ENCODE data around the gene NHLRC2. TPM values are rescaled to one million over a fixed set of nuclear protein-coding genes. Genes with fewer than 3 reads are reported as not detected.

NHLRC2 gene
- total and polyA plus RNA-seq, 10 of the 15 experiments (the other 5 are each of a cell fraction or from before 2014, with no cell fraction given), result 1.9 to 31.3 (median 15.9) TPM

- TF ChIP-seq ZBED1 (IDR thresholded peaks at IDR 0.05; ENCODE audit: borderline replicate concordance) (peak; percentile 67; the same call in 1 of the 2 replicates), PKNOX1 (IDR thresholded peaks at IDR 0.05) (peak; percentile 96), NFIC (IDR thresholded peaks at IDR 0.05; ENCODE audit: low read depth, low read length) (peak; percentile 83; the same call in 1 of the 2 replicates), RB1 (IDR thresholded peaks at IDR 0.05; ENCODE audit: borderline replicate concordance) (no peak), TAF1 (IDR thresholded peaks at IDR 0.05; ENCODE audit: borderline replicate concordance, low read depth, low read length) (peak; percentile 40; the same call in 1 of the 2 replicates), TCF7 (IDR thresholded peaks at IDR 0.05; ENCODE audit: borderline replicate concordance) (peak; percentile 83), FOXM1 (IDR thresholded peaks at IDR 0.05; ENCODE audit: low read depth, low read length) (peak; percentile 82), ZSCAN29 (IDR thresholded peaks at IDR 0.05) (peak; percentile 79), BCL11A (IDR thresholded peaks at IDR 0.05; ENCODE audit: low read depth, low read length) (peak; percentile 15; the same call in 1 of the 2 replicates), YY1 (IDR thresholded peaks at IDR 0.05; ENCODE audit: low read depth, low read length) (0 out of 2 replicates have a peak, but pooled peaks have one; percentile 21), RELA (IDR thresholded peaks at IDR 0.05; ENCODE audit: borderline replicate concordance, partially characterized antibody) (no peak), LARP7 (IDR thresholded peaks at IDR 0.05) (peak; percentile 43; the same call in 1 of the 2 replicates), MTA3 (IDR thresholded peaks at IDR 0.05; ENCODE audit: borderline replicate concordance, low read length) (peak; percentile 54; the same call in 1 of the 2 replicates), CBX5 (IDR thresholded peaks at IDR 0.05; ENCODE audit: low read depth) (peak; percentile 84; the same call in 1 of the 2 replicates), RFX5 (IDR thresholded peaks at IDR 0.05; ENCODE audit: low read depth, low read length) (no peak), KAT2A (conservative IDR thresholded peaks at IDR 0.05; ENCODE audit: control insufficient read depth, low read depth, low read length) (no peak), MEF2A (IDR thresholded peaks at IDR 0.05; ENCODE audit: insufficient read depth, low read depth, low read length) (peak; percentile 69; the same call in 1 of the 2 replicates), POLR2A (IDR thresholded peaks at IDR 0.05; ENCODE audit: low read depth, low read length) (peak; percentile 30)
- TF ChIP-seq, protein P1, sequence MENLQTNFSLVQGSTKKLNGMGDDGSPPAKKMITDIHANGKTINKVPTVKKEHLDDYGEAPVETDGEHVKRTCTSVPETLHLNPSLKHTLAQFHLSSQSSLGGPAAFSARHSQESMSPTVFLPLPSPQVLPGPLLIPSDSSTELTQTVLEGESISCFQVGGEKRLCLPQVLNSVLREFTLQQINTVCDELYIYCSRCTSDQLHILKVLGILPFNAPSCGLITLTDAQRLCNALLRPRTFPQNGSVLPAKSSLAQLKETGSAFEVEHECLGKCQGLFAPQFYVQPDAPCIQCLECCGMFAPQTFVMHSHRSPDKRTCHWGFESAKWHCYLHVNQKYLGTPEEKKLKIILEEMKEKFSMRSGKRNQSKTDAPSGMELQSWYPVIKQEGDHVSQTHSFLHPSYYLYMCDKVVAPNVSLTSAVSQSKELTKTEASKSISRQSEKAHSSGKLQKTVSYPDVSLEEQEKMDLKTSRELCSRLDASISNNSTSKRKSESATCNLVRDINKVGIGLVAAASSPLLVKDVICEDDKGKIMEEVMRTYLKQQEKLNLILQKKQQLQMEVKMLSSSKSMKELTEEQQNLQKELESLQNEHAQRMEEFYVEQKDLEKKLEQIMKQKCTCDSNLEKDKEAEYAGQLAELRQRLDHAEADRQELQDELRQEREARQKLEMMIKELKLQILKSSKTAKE (IDR thresholded peaks at IDR 0.05; ENCODE audit: low read depth, poor library complexity, severe bottlenecking), result peak; percentile 68
- TF ChIP-seq, protein P2, sequence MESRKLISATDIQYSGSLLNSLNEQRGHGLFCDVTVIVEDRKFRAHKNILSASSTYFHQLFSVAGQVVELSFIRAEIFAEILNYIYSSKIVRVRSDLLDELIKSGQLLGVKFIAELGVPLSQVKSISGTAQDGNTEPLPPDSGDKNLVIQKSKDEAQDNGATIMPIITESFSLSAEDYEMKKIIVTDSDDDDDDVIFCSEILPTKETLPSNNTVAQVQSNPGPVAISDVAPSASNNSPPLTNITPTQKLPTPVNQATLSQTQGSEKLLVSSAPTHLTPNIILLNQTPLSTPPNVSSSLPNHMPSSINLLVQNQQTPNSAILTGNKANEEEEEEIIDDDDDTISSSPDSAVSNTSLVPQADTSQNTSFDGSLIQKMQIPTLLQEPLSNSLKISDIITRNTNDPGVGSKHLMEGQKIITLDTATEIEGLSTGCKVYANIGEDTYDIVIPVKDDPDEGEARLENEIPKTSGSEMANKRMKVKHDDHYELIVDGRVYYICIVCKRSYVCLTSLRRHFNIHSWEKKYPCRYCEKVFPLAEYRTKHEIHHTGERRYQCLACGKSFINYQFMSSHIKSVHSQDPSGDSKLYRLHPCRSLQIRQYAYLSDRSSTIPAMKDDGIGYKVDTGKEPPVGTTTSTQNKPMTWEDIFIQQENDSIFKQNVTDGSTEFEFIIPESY (IDR thresholded peaks at IDR 0.05), result 0 out of 2 replicates have a peak, but pooled peaks have one; percentile 24
- TF ChIP-seq, protein P3, sequence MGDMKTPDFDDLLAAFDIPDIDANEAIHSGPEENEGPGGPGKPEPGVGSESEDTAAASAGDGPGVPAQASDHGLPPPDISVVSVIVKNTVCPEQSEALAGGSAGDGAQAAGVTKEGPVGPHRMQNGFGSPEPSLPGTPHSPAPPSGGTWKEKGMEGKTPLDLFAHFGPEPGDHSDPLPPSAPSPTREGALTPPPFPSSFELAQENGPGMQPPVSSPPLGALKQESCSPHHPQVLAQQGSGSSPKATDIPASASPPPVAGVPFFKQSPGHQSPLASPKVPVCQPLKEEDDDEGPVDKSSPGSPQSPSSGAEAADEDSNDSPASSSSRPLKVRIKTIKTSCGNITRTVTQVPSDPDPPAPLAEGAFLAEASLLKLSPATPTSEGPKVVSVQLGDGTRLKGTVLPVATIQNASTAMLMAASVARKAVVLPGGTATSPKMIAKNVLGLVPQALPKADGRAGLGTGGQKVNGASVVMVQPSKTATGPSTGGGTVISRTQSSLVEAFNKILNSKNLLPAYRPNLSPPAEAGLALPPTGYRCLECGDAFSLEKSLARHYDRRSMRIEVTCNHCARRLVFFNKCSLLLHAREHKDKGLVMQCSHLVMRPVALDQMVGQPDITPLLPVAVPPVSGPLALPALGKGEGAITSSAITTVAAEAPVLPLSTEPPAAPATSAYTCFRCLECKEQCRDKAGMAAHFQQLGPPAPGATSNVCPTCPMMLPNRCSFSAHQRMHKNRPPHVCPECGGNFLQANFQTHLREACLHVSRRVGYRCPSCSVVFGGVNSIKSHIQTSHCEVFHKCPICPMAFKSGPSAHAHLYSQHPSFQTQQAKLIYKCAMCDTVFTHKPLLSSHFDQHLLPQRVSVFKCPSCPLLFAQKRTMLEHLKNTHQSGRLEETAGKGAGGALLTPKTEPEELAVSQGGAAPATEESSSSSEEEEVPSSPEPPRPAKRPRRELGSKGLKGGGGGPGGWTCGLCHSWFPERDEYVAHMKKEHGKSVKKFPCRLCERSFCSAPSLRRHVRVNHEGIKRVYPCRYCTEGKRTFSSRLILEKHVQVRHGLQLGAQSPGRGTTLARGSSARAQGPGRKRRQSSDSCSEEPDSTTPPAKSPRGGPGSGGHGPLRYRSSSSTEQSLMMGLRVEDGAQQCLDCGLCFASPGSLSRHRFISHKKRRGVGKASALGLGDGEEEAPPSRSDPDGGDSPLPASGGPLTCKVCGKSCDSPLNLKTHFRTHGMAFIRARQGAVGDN (IDR thresholded peaks at IDR 0.05), result peak; percentile 67; the same call in 1 of the 2 replicates
These were observed 106.9 kb downstream of the NHLRC2 start (continued) for GRCh38 chr10:113961182-113962031.
